Ishikawa (cell line): ENCODE data around the gene ZNF136.
A peak's percentile ranks its signal among the peaks of the same experiment; 100 is the strongest.

Experiments
- CEBPB ChIP-seq: IDR thresholded peaks from 2 replicates; pipeline ENCODE4 v1.6.1; 2012
- CREB1 ChIP-seq: IDR thresholded peaks from 2 replicates; pipeline ENCODE4 v1.6.1; 2012; ENCODE audit warnings: low read depth
- EGR1 ChIP-seq: IDR thresholded peaks from 2 replicates; pipeline ENCODE4 v1.6.1; 2012
- EP300 ChIP-seq: IDR thresholded peaks from 2 replicates; pipeline ENCODE4 v1.6.1; 2012; ENCODE audit warnings: borderline replicate concordance
- FOXM1 ChIP-seq: IDR thresholded peaks from 2 replicates; pipeline ENCODE4 v1.6.1; 2012; ENCODE audit warnings: low read depth, borderline replicate concordance
- MAX ChIP-seq: IDR thresholded peaks from 2 replicates; pipeline ENCODE4 v1.6.1; 2012
- NFIC ChIP-seq: IDR thresholded peaks from 2 replicates; pipeline ENCODE4 v1.6.1; 2012
- RAD21 ChIP-seq: IDR thresholded peaks from 2 replicates; pipeline ENCODE4 v1.6.1; 2012; ENCODE audit warnings: low read depth
- REST ChIP-seq: IDR thresholded peaks from 2 replicates; pipeline ENCODE4 v1.6.1; 2012; ENCODE audit warnings: low read depth, mild to moderate bottlenecking
- TAF1 ChIP-seq: IDR thresholded peaks from 2 replicates; pipeline ENCODE4 v1.6.1; 2012; ENCODE audit warnings: low read depth, mild to moderate bottlenecking
- TCF12 ChIP-seq: IDR thresholded peaks from 2 replicates; pipeline ENCODE4 v1.6.1; 2012; ENCODE audit warnings: low read depth
- TEAD4 ChIP-seq: IDR thresholded peaks from 2 replicates; pipeline ENCODE4 v1.6.1; 2012
- USF1 ChIP-seq: IDR thresholded peaks from 2 replicates; pipeline ENCODE4 v1.6.1; 2012
- YY1 ChIP-seq: IDR thresholded peaks from 2 replicates; pipeline ENCODE4 v1.6.1; 2012; ENCODE audit warnings: low read depth
- ZBTB7A ChIP-seq: IDR thresholded peaks from 2 replicates; pipeline ENCODE4 v1.6.1; 2012; ENCODE audit warnings: low read depth

The ZNF136 gene

GRCh38 chr19:12156223-12157058 lies 6.5 kb upstream of the ZNF136 start, which contains the start of gene ZNF625:
Gene ZNF625, minus strand, starts transcription at chr19:12156734. Its CDS starts 176 bp downstream, at chr19:12156558.
- TF ChIP-seq EP300 (no peak), TAF1 (peak; percentile 55), ZBTB7A (peak; percentile 86), TCF12 (0 out of 2 replicates have a peak, but pooled peaks have one; percentile 32)

GRCh38 chr19:12159773-12160414 lies 3.0 kb upstream of the ZNF136 start:
- TF ChIP-seq NFIC: no peak
- TF ChIP-seq CEBPB: no peak
- no peak for TF ChIP-seq ZBTB7A
- no peak for TF ChIP-seq YY1
- TF ChIP-seq USF1: no peak
- TF ChIP-seq EGR1: no peak

GRCh38 chr19:12162513-12162881 lies 399 bp upstream of the ZNF136 start:
- TF ChIP-seq FOXM1: no peak
- no peak for TF ChIP-seq EP300
- TF ChIP-seq TCF12: no peak
- TF ChIP-seq TAF1: no peak
- no peak for TF ChIP-seq CEBPB
- no peak for TF ChIP-seq EGR1
- no peak for TF ChIP-seq REST
- no peak for TF ChIP-seq RAD21
- TF ChIP-seq NFIC: no peak
- no peak for TF ChIP-seq TEAD4
- TF ChIP-seq MAX: no peak
- TF ChIP-seq CREB1: no peak

GRCh38 chr19:12163826-12164225 lies 930 bp downstream of the ZNF136 start:
- TF ChIP-seq RAD21: no peak
- TF ChIP-seq ZBTB7A: no peak
- TF ChIP-seq MAX: no peak
- no peak for TF ChIP-seq TCF12
- TF ChIP-seq REST: no peak
- no peak for TF ChIP-seq NFIC
- no peak for TF ChIP-seq TEAD4
- no peak for TF ChIP-seq CREB1
- TF ChIP-seq EGR1: no peak
- TF ChIP-seq FOXM1: no peak
- no peak for TF ChIP-seq YY1
- TF ChIP-seq TAF1: no peak
- no peak for TF ChIP-seq USF1

GRCh38 chr19:12166626-12167025 lies 3.7 kb downstream of the ZNF136 start:
- TF ChIP-seq RAD21: no peak
- TF ChIP-seq MAX: no peak
- TF ChIP-seq CREB1: no peak
- no peak for TF ChIP-seq TAF1
- TF ChIP-seq CEBPB: no peak

GRCh38 chr19:12180377-12180776 lies 17.5 kb downstream of the ZNF136 start:
- TF ChIP-seq EGR1: no peak
